WERI-Rb-1 (cell line): ENCODE measurements around the gene INPP5F.

ENCODE experiments used
- DNase-seq: peaks from one replicate; pipeline ENCODE4 v3.0.0-alpha.2; 2020
- H3K27ac ChIP-seq: fragments of 250-450 bp; sonication (Bioruptor Pico); 2 replicates; pipeline ENCODE4 v1.5.1; 2020; ENCODE audit warnings: mild to moderate bottlenecking, moderate library complexity
- H3K27me3 ChIP-seq: fragments of 250-450 bp; sonication (Bioruptor Pico); 2 replicates; pipeline ENCODE4 v1.5.1; 2021; ENCODE audit warnings: mild to moderate bottlenecking, low read depth, moderate library complexity; ENCODE audit not compliant: insufficient read depth, severe bottlenecking
- H3K36me3 ChIP-seq: fragments of 250-450 bp; sonication (Bioruptor Pico); 2 replicates; pipeline ENCODE4 v1.5.1; 2020; ENCODE audit warnings: mild to moderate bottlenecking, moderate library complexity
- H3K4me3 ChIP-seq: 2 replicates; pipeline ENCODE4 v1.5.1; 2011; ENCODE audit warnings: low read depth, mild to moderate bottlenecking, control low read depth, low read length
- H3K9me3 ChIP-seq: fragments of 250-450 bp; sonication (Bioruptor Pico); 2 replicates; pipeline ENCODE4 v1.5.1; 2021; ENCODE audit warnings: mild to moderate bottlenecking, moderate library complexity; ENCODE audit not compliant: severe bottlenecking
- CTCF ChIP-seq: IDR thresholded peaks from 2 replicates; pipeline ENCODE4 v1.5.1; 2011; ENCODE audit warnings: low read depth, mild to moderate bottlenecking, control low read depth, inconsistent platforms, low read length

The INPP5F gene

GRCh38 chr10:119691726-119692125 is 34.1 kb upstream of the INPP5F start:
- no peak for DNase-seq
- no peak for TF ChIP-seq CTCF
- Histone ChIP-seq H3K27ac (no peak overlapping the region), H3K4me3 (no peak overlapping the region), H3K27me3 (no peaks in the 10 kb centered on the region), H3K9me3 (no peaks in the 10 kb centered on the region), H3K36me3 (no peaks in the 10 kb centered on the region)

- Histone ChIP-seq H3K9me3 (no peaks in the 10 kb centered on the region), H3K36me3 (no peaks in the 10 kb centered on the region), H3K27me3 (no peaks in the 10 kb centered on the region), H3K4me3 (no peak overlapping the region), H3K27ac (no peak overlapping the region)
- DNase-seq = no peak
- TF ChIP-seq CTCF = no peak
Observed at GRCh38 chr10:119693262-119693957, 32.4 kb upstream of the INPP5F start.

GRCh38 chr10:119694608-119695007 is 31.2 kb upstream of the INPP5F start:
- no peak for TF ChIP-seq CTCF
- no peak overlapping the region for H3K27ac ChIP-seq
- H3K27me3 ChIP-seq = no peaks in the 10 kb centered on the region
- no peak overlapping the region for H3K4me3 ChIP-seq
- H3K9me3 ChIP-seq = no peaks in the 10 kb centered on the region
- DNase-seq = no peak
- H3K36me3 ChIP-seq = no peaks in the 10 kb centered on the region

GRCh38 chr10:119700321-119700954 is 25.4 kb upstream of the INPP5F start:
- Histone ChIP-seq H3K27ac (no peak overlapping the region), H3K4me3 (no peak overlapping the region), H3K36me3 (no peaks in the 10 kb centered on the region), H3K27me3 (no peaks in the 10 kb centered on the region), H3K9me3 (no peaks in the 10 kb centered on the region)
- TF ChIP-seq CTCF = no peak
- DNase-seq = no peak

- H3K36me3 ChIP-seq = no peaks in the 10 kb centered on the region
- H3K27me3 ChIP-seq = no peaks in the 10 kb centered on the region
- H3K27ac ChIP-seq = no peak overlapping the region
- H3K4me3 ChIP-seq = no peak overlapping the region
- no peaks in the 10 kb centered on the region for H3K9me3 ChIP-seq
- DNase-seq = no peak
- TF ChIP-seq CTCF = no peak
Observed at GRCh38 chr10:119701861-119702260, 24.0 kb upstream of the INPP5F start.

- Histone ChIP-seq H3K27me3 (no peaks in the 10 kb centered on the region), H3K36me3 (no peaks in the 10 kb centered on the region), H3K4me3 (no peak overlapping the region), H3K9me3 (peaks cover 3% of the 10 kb centered on the region), H3K27ac (no peak overlapping the region)
- TF ChIP-seq CTCF = no peak
- DNase-seq = no peak
Observed at GRCh38 chr10:119702583-119702982, 23.3 kb upstream of the INPP5F start.
